Small intestine (tissue), 4 donors: ENCODE measurements around the gene ABCB8. TPM values are rescaled to one million over a fixed set of nuclear protein-coding genes. Genes with fewer than 3 reads are reported as not detected.

Experiments used
- polyA plus RNA-seq, 4 donors: library from polyadenylated mRNA; stranded (reverse) in 3 of 4; unstranded in 1 of 4; fragments of 200-250 nt in 3 of 4; fragments of 120-200 nt in 1 of 4; gene quantifications; one replicate each; pipeline versions ENCODE4 v1.2.1 to v1.2.3, GENCODE V29; 2013
- donor health status: healthy with polysubstance abuse.
- donor health status: Bipolar disorder and iron deficiency.
- donor health status: healthy.

ABCB8 gene
- polyA plus RNA-seq, 4 donors, result 15.4 to 29.9 (median 16.2) TPM

Other genes starting within 250 kb of the ABCB8 start
- 100 to 1,000 TPM; 152 to 376 (median 212) TPM for gene TMEM176B, start 228.1 kb upstream of the ABCB8 start, polyA plus RNA-seq
- 100 to 1,000 TPM; 143 to 380 (median 229) TPM for gene TMEM176A, start 227.7 kb upstream of the ABCB8 start, polyA plus RNA-seq
- gene AOC1, start 175.9 kb upstream of the ABCB8 start, polyA plus RNA-seq, result 100 to 1,000 TPM in 3 of 4 donors, 10 to 100 TPM in 1; 72.7 to 325 (median 173) TPM
- gene KCNH2, start 50.1 kb upstream of the ABCB8 start, polyA plus RNA-seq, result 1 to 10 TPM in 3 of 4 donors, not detected in 1; 2.4 to 5.7 (median 3.7) TPM
- gene NOS3, start 37.4 kb upstream of the ABCB8 start, polyA plus RNA-seq, result 10 to 100 TPM in 1 of 4 donors, 1 to 10 TPM in 1, under 1 TPM in 2; 0.45 to 14.7 (median 4.7) TPM
- gene ATG9B, start 4.0 kb upstream of the ABCB8 start, polyA plus RNA-seq, result 1 to 10 TPM in 2 of 4 donors, under 1 TPM in 2; 0.22 to 1.6 (median 0.77) TPM
- 10 to 100 TPM in 1 of 4 donors, 1 to 10 TPM in 3; 2.8 to 10.7 (median 3.6) TPM for gene ASIC3, start 20.1 kb downstream of the ABCB8 start, polyA plus RNA-seq
- gene CDK5, start 29.4 kb downstream of the ABCB8 start, polyA plus RNA-seq, result 10 to 100 TPM; 10.8 to 19.7 (median 11.9) TPM
- 100 to 1,000 TPM in 3 of 4 donors, 10 to 100 TPM in 1; 91.5 to 132 (median 103) TPM for gene SLC4A2, start 31.1 kb downstream of the ABCB8 start, polyA plus RNA-seq
- 100 to 1,000 TPM in 3 of 4 donors, 10 to 100 TPM in 1; 95.2 to 248 (median 126) TPM for gene FASTK, start 52.4 kb downstream of the ABCB8 start, polyA plus RNA-seq
- gene TMUB1, start 55.0 kb downstream of the ABCB8 start, polyA plus RNA-seq, result 100 to 1,000 TPM in 1 of 4 donors, 10 to 100 TPM in 3; 66.4 to 144 (median 77.2) TPM
- gene AGAP3, start 58.0 kb downstream of the ABCB8 start, polyA plus RNA-seq, result 10 to 100 TPM; 46.5 to 57.9 (median 54.4) TPM
- under 1 TPM in 1 of 4 donors, not detected in 3; 0.06 TPM for gene GBX1, start 139.2 kb downstream of the ABCB8 start, polyA plus RNA-seq
- not detected for gene ASB10, start 158.8 kb downstream of the ABCB8 start, polyA plus RNA-seq
- not detected for gene H2BK1, start 182.0 kb downstream of the ABCB8 start, polyA plus RNA-seq
- gene ABCF2, start 198.8 kb downstream of the ABCB8 start, polyA plus RNA-seq, result 10 to 100 TPM; 11.0 to 23.7 (median 13.5) TPM
- 10 to 100 TPM; 11.6 to 27.2 (median 18.1) TPM for gene CHPF2, start 204.0 kb downstream of the ABCB8 start, polyA plus RNA-seq
- gene SMARCD3, start 220.2 kb downstream of the ABCB8 start, polyA plus RNA-seq, result 10 to 100 TPM in 2 of 4 donors, 1 to 10 TPM in 1, under 1 TPM in 1; 0.89 to 16.0 (median 10.3) TPM